Activated CD8-positive, alpha-beta T cell treated with anti-CD3 and anti-CD28 coated beads, Interleukin-2, amount 10 ng/mL, durations not matched to agents 7 days and 5 days (primary cell): Measurements from ENCODE around the gene TMEM106C. TPM values are rescaled to one million over a fixed set of nuclear protein-coding genes. Genes with fewer than 3 reads are reported as not detected.

Source experiments
- ATAC-seq: fragments of 150-1000 bp; cut with Tn5 transposase; one replicate; pipeline ENCODE4 v1.10.0; 2021; ENCODE audit warnings: moderate library complexity
- CTCF ChIA-PET: fragments of 350-600 bp; sonication (Branson Sonifier 250); formaldehyde crosslinking; loops from one replicate; lab custom pipeline; 2021; ENCODE audit warnings: antibody characterized with exemption; lab: Charles Lee
- POLR2A ChIA-PET: fragments of 350-600 bp; sonication (Branson Sonifier 250); formaldehyde crosslinking; loops from one replicate; lab custom pipeline; 2021; ENCODE audit warnings: antibody characterized with exemption; lab: Charles Lee
- DNase-seq: peaks from one replicate; pipeline ENCODE4 v3.0.0-alpha.2; 2020
- H3K27ac Mint-ChIP-seq: one replicate; pipeline ENCODE4 v1.8.0; 2021; ENCODE audit warnings: mild to moderate bottlenecking, mixed read lengths
- H3K27me3 Mint-ChIP-seq: one replicate; pipeline ENCODE4 v1.8.0; 2021; ENCODE audit warnings: low read depth, mixed read lengths
- H3K36me3 Mint-ChIP-seq: one replicate; pipeline ENCODE4 v1.8.0; 2021; ENCODE audit warnings: low read depth, mixed read lengths
- H3K4me1 Mint-ChIP-seq: one replicate; pipeline ENCODE4 v1.8.0; 2021; ENCODE audit warnings: low read depth, mixed read lengths
- H3K4me3 Mint-ChIP-seq: one replicate; pipeline ENCODE4 v1.8.0; 2021; ENCODE audit warnings: mild to moderate bottlenecking, mixed read lengths
- H3K9me3 Mint-ChIP-seq: one replicate; pipeline ENCODE4 v1.8.0; 2022; ENCODE audit warnings: mixed read lengths; ENCODE audit not compliant: insufficient read depth
- total RNA-seq, 2 experiments: library from RNA; stranded (reverse); gene quantifications; one replicate each; pipeline ENCODE4 v1.2.3, GENCODE V29; 2021

Gene TMEM106C
- total RNA-seq, 2 experiments from 2014 or later = 139 to 140 TPM

DNA sequence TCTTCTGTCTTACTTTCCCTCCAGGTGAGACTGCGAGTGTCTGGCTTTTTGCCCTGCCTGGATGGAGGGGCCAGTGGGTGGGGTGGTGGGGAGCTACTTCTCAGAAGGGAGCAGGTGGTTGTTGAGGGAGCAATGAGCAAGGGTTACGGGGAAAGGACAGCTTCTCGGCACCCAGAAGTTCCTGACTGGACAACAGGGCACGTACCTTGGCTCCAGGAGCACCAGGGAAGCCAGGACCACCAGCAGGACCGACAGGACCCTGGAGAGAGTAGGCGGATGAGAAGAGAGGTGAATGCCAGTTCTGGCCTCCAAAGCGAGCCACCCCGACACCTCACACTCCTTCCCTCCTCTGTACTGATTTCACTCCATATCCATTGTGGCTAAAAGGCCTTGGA lies 25.6 kb downstream of the TMEM106C start:
- peaks cover 55% of the 10 kb centered on the region for H3K27me3 Mint-ChIP-seq
- H3K27ac Mint-ChIP-seq = peak overlapping the region; percentile 57
- H3K4me3 Mint-ChIP-seq = no peak overlapping the region
- H3K4me1 Mint-ChIP-seq = peaks cover 33% of the 10 kb centered on the region
- ATAC-seq (no peak), DNase-seq (no peak)
- ChIA-PET CTCF (interaction anchor here (1.6 kb wide), 1 partner anchor 26 kb away, joined by 3 read pairs; the partner anchor contains the start of gene TMEM106C), POLR2A (no interaction called here)
- no peaks in the 10 kb centered on the region for H3K9me3 Mint-ChIP-seq
- no peaks in the 10 kb centered on the region for H3K36me3 Mint-ChIP-seq

DNA sequence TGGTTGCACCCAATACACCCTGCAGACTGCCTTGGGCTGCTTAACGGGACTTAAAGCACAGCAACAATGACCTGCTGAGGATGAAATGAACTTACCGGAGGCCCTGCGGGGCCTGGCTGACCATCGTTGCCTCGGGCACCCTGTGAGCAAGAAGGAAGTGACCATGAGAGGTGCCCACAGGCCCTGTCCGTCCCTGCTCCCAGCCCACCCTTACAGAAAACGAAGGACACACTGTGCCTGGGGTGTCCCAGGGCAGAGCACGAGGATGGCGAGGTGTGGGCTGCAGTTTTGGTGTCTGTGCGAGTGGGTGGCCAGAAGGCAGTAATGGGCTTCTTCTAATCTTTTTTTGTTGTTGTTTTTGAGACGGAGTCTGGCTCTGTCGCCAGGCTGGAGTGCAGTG lies 26.3 kb downstream of the TMEM106C start:
- peak overlapping the region; percentile 72 for H3K27ac Mint-ChIP-seq
- H3K27me3 Mint-ChIP-seq = peaks cover 57% of the 10 kb centered on the region
- H3K36me3 Mint-ChIP-seq = no peaks in the 10 kb centered on the region
- peak overlapping the region; percentile 18 for H3K4me3 Mint-ChIP-seq
- ATAC-seq (no peak), DNase-seq (no peak)
- no peaks in the 10 kb centered on the region for H3K9me3 Mint-ChIP-seq
- CTCF ChIA-PET = interaction anchor here (1.0 to 1.7 kb wide), 4 partner anchors 26 to 176 kb away, joined by 3 to 12 read pairs (median 4); partner anchors contain the start of gene TMEM106C
- H3K4me1 Mint-ChIP-seq = peaks cover 33% of the 10 kb centered on the region
- POLR2A ChIA-PET = no interaction called here

GRCh38 chr12:47990351-47991105 lies 27.1 kb downstream of the TMEM106C start:
- ChIA-PET CTCF (interaction anchor here (1.0 to 2.0 kb wide), 11 partner anchors 10 to 249 kb away, joined by 3 to 12 read pairs (median 4); partner anchors contain the start of genes ASB8 and TMEM106C), POLR2A (no interaction called here)
- H3K27me3 Mint-ChIP-seq = peaks cover 58% of the 10 kb centered on the region
- DNase-seq (peak; percentile 90), ATAC-seq (peak; percentile 95)
- H3K36me3 Mint-ChIP-seq = no peaks in the 10 kb centered on the region
- no peaks in the 10 kb centered on the region for H3K9me3 Mint-ChIP-seq
- peak overlapping the region; percentile 72 for H3K27ac Mint-ChIP-seq
- peaks cover 33% of the 10 kb centered on the region for H3K4me1 Mint-ChIP-seq
- peak overlapping the region; percentile 6 for H3K4me3 Mint-ChIP-seq

GRCh38 chr12:47991106-47992061 lies 28.0 kb downstream of the TMEM106C start:
- ATAC-seq (no peak), DNase-seq (no peak)
- Mint-ChIP-seq H3K4me1 (peaks cover 33% of the 10 kb centered on the region), H3K9me3 (no peaks in the 10 kb centered on the region), H3K4me3 (peak overlapping the region; percentile 6), H3K36me3 (no peaks in the 10 kb centered on the region), H3K27me3 (peaks cover 65% of the 10 kb centered on the region), H3K27ac (peak overlapping the region; percentile 72)
- ChIA-PET CTCF (interaction anchor here (0.8 to 2.0 kb wide), 13 partner anchors 9 to 250 kb away, joined by 3 to 12 read pairs (median 4); partner anchors contain the start of genes ASB8 and TMEM106C), POLR2A (interaction anchor here (0.6 kb wide), 1 partner anchor 700 kb away, joined by 3 read pairs; no protein-coding TSS in a partner anchor)

GRCh38 chr12:47992776-47993175 lies 29.4 kb downstream of the TMEM106C start:
- Mint-ChIP-seq H3K27ac (no peak overlapping the region), H3K4me3 (no peak overlapping the region), H3K9me3 (no peaks in the 10 kb centered on the region), H3K4me1 (peaks cover 32% of the 10 kb centered on the region), H3K36me3 (no peaks in the 10 kb centered on the region), H3K27me3 (peaks cover 67% of the 10 kb centered on the region)
- ATAC-seq (no peak), DNase-seq (no peak)
- CTCF ChIA-PET = interaction anchor here (1.1 kb wide), 1 partner anchor 30 kb away, joined by 6 read pairs; the partner anchor contains the start of gene TMEM106C
- POLR2A ChIA-PET = no interaction called here

DNA sequence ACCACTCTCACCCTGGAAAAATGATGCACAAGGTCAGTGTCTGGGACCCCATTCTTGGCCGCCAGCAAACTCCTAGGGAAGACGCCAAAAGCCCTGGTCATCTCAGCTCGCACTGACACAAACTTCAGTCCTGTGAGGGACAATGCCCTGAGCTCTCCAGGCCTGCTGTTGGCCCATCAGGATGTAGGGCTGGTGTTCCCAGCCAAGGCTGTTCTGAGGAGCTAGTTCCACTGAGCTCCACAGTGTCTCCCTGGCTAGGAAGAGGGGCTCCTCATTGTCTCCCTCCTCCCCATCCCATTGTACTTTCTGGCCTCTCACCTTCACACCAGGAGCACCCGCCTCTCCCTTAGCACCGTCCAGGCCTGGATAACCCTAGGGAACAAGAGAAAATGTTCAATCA lies 30.1 kb downstream of the TMEM106C start:
- no peak for DNase-seq
- ChIA-PET CTCF (interaction anchor here (1.1 kb wide), 1 partner anchor 30 kb away, joined by 6 read pairs; the partner anchor contains the start of gene TMEM106C), POLR2A (interaction anchor here (0.6 kb wide), 1 partner anchor 222 kb away, joined by 3 read pairs; no protein-coding TSS in a partner anchor)
- H3K27me3 Mint-ChIP-seq = peaks cover 71% of the 10 kb centered on the region
- H3K27ac Mint-ChIP-seq = no peak overlapping the region
- no peaks in the 10 kb centered on the region for H3K9me3 Mint-ChIP-seq
- no peak for ATAC-seq
- no peaks in the 10 kb centered on the region for H3K36me3 Mint-ChIP-seq
- no peak overlapping the region for H3K4me3 Mint-ChIP-seq
- peaks cover 32% of the 10 kb centered on the region for H3K4me1 Mint-ChIP-seq

- Mint-ChIP-seq H3K4me1 (peaks cover 11% of the 10 kb centered on the region), H3K36me3 (no peaks in the 10 kb centered on the region), H3K27ac (no peak overlapping the region), H3K9me3 (no peaks in the 10 kb centered on the region), H3K27me3 (peaks cover 88% of the 10 kb centered on the region), H3K4me3 (no peak overlapping the region)
- POLR2A ChIA-PET = no interaction called here
- CTCF ChIA-PET = no interaction called here
- no peak for DNase-seq
- no peak for ATAC-seq
Measured at GRCh38 chr12:47995981-47996401, 32.6 kb downstream of the TMEM106C start.

DNA sequence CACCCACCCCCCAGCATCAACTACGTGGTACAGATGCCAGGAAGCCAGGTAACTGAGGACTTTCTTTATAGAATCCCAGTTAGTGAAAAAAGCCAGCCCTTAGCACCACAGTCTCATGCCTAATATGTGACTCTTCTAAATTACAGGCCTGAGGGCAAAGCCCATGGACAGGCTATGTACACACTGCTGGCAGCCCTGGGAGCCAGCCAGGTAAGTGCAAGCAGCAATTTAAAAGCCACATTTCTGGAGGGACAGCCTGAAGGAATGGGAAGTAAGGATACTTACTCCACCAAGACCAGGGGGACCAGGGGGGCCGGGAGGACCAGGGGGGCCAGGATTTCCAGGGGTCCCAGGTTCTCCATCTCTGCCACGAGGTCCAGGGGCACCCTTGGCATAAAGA lies 33.9 kb downstream of the TMEM106C start:
- H3K9me3 Mint-ChIP-seq = no peaks in the 10 kb centered on the region
- no peaks in the 10 kb centered on the region for H3K36me3 Mint-ChIP-seq
- H3K27me3 Mint-ChIP-seq = peaks cover 94% of the 10 kb centered on the region
- DNase-seq (no peak), ATAC-seq (no peak)
- H3K27ac Mint-ChIP-seq = no peak overlapping the region
- POLR2A ChIA-PET = no interaction called here
- CTCF ChIA-PET = no interaction called here
- peaks cover 16% of the 10 kb centered on the region for H3K4me1 Mint-ChIP-seq
- no peak overlapping the region for H3K4me3 Mint-ChIP-seq

DNA sequence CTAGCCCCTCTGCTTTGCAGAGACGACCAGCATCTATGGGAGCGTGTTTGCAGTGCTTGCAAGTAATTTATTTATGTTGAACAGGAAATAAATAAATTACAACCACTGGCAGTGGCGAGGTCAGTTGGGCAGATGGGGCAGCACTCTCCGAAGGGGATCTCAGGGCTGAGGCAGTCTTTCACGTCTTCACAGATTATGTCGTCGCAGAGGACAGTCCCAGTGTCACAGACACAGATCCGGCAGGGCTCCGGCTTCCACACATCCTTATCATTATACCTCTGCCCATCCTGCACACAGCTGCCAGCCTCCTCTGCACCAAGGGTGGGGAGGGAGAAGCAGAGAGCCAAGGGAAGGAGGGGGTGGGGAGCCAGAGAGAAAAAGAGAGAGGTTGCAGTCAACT lies 36.4 kb downstream of the TMEM106C start:
- ATAC-seq = no peak
- no peak for DNase-seq
- H3K4me1 Mint-ChIP-seq = peaks cover 34% of the 10 kb centered on the region
- no peaks in the 10 kb centered on the region for H3K9me3 Mint-ChIP-seq
- H3K27ac Mint-ChIP-seq = no peak overlapping the region
- POLR2A ChIA-PET = interaction anchor here (0.5 kb wide), 1 partner anchor 75 kb away, joined by 3 read pairs; no protein-coding TSS in a partner anchor
- no peaks in the 10 kb centered on the region for H3K36me3 Mint-ChIP-seq
- H3K27me3 Mint-ChIP-seq = peaks cover 91% of the 10 kb centered on the region
- H3K4me3 Mint-ChIP-seq = no peak overlapping the region
- CTCF ChIA-PET = interaction anchor here (1.1 kb wide), 1 partner anchor 9 kb away, joined by 3 read pairs; no protein-coding TSS in a partner anchor

DNA sequence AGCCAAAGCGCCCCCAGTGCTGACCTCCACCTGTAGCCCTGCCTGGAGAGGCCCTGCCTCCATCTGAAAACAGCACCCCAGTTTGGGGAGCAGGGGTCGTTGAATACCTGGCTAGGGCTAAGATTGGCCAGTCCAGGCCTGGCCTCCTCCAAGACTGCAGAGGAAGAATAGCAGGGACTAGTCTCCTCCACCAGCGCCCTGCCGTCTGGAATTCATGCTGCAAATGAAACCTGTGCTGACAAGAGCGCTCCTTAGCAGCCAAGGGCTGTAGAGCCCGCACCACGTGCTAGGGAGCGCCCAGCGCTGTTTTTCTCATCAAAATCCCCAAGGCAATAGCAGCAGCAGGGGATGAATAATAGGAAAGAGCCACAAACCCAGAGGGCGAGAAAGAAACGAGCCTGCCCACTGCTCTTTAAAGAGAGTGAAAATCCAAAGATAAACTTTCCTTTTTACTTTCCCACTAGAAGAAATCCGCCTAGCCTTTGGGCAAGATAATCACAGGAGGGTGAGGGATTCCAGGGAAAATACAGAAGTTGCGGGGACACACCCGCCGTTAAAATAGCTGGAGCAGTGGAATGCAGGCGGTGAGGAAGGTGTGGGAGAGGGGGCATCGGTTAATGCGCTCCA lies 37.6 kb downstream of the TMEM106C start:
- Mint-ChIP-seq H3K36me3 (no peaks in the 10 kb centered on the region), H3K4me3 (peak overlapping the region; percentile 56), H3K27ac (no peak overlapping the region), H3K27me3 (peaks cover 93% of the 10 kb centered on the region), H3K4me1 (peaks cover 38% of the 10 kb centered on the region), H3K9me3 (no peaks in the 10 kb centered on the region)
- ATAC-seq (no peak), DNase-seq (no peak)
- POLR2A ChIA-PET = no interaction called here
- CTCF ChIA-PET = interaction anchor here (1.8 to 1.9 kb wide), 2 partner anchors 16 to 189 kb away, joined by 3 to 6 read pairs; no protein-coding TSS in a partner anchor
